Keratinocyte (primary cell): ENCODE results near the gene FAM135A. TPM values are rescaled to one million over a fixed set of nuclear protein-coding genes. Genes with fewer than 3 reads are reported as not detected.

Experiments used
- DNase-seq: peaks from one replicate; pipeline ENCODE4 v3.0.0-alpha.2; 2011; ENCODE audit warnings: low read depth, missing footprints, low spot score
- FAIRE-seq: peaks from 2 replicates; lab custom pipeline; 2011; peaks lifted over from hg19 to GRCh38; lab: Jason Lieb, UNC
- H2AFZ ChIP-seq: 2 replicates; pipeline ENCODE4 v1.6.0; 2012; ENCODE audit warnings: low read length, control low read depth, inconsistent platforms; ENCODE audit not compliant: control insufficient read depth
- H3K27ac ChIP-seq: 2 replicates; pipeline ENCODE4 v1.5.1; 2011; ENCODE audit warnings: low read length; ENCODE audit not compliant: control insufficient read depth, insufficient read depth
- H3K27me3 ChIP-seq: 3 replicates; pipeline ENCODE4 v1.6.0; 2011; ENCODE audit warnings: low read length; ENCODE audit not compliant: control insufficient read depth, insufficient read depth; ENCODE audit errors: extremely low read depth
- H3K36me3 ChIP-seq, 2 experiments: 2 replicates in 1 of 2; 3 replicates in 1 of 2; pipeline ENCODE4 v1.5.1; 2011; ENCODE audit warnings: low read length in 2 of 2, mild to moderate bottlenecking in 1 of 2; ENCODE audit not compliant: control insufficient read depth in 2 of 2, insufficient read depth in 2 of 2; ENCODE audit errors: extremely low read depth in 1 of 2
- H3K4me1 ChIP-seq: 3 replicates; pipeline ENCODE4 v1.5.1; 2011; ENCODE audit warnings: low read length; ENCODE audit not compliant: control insufficient read depth, insufficient read depth; ENCODE audit errors: extremely low read depth
- H3K4me2 ChIP-seq: 3 replicates; pipeline ENCODE4 v1.6.0; 2011; ENCODE audit warnings: low read depth, low read length; ENCODE audit not compliant: control insufficient read depth, insufficient read depth; ENCODE audit errors: extremely low read depth
- H3K4me3 ChIP-seq, 3 experiments: fragments of 200-600 bp in 1 of 3; sonication (generic) in 1 of 3; 2 replicates in 2 of 3; 3 replicates in 1 of 3; pipeline ENCODE4 v1.5.1; 2011 to 2016; ENCODE audit warnings: low read length in 3 of 3, mild to moderate bottlenecking in 3 of 3, control low read depth in 2 of 3, inconsistent platforms in 1 of 3, low read depth in 1 of 3, mixed read lengths in 1 of 3, mixed run types in 1 of 3, moderate library complexity in 1 of 3; ENCODE audit not compliant: control insufficient read depth in 2 of 3, insufficient read depth in 2 of 3; ENCODE audit errors: extremely low read depth in 1 of 3
- H3K79me2 ChIP-seq: 2 replicates; pipeline ENCODE4 v1.6.0; 2012; ENCODE audit warnings: low read length; ENCODE audit not compliant: control insufficient read depth, insufficient read depth
- H3K9ac ChIP-seq: 3 replicates; pipeline ENCODE4 v1.6.0; 2011; ENCODE audit warnings: low read length; ENCODE audit not compliant: control insufficient read depth, insufficient read depth; ENCODE audit errors: extremely low read depth
- H3K9me1 ChIP-seq: 3 replicates; pipeline ENCODE4 v1.6.0; 2011; ENCODE audit warnings: low read length; ENCODE audit not compliant: control insufficient read depth, insufficient read depth; ENCODE audit errors: extremely low read depth
- H3K9me3 ChIP-seq: 2 replicates; pipeline ENCODE4 v1.5.1; 2012; ENCODE audit warnings: low read depth, low read length; ENCODE audit not compliant: control insufficient read depth
- H4K20me1 ChIP-seq: 3 replicates; pipeline ENCODE4 v1.6.0; 2011; ENCODE audit warnings: low read length; ENCODE audit not compliant: control insufficient read depth, insufficient read depth; ENCODE audit errors: extremely low read depth
- EZH2 ChIP-seq: IDR thresholded peaks from one replicate; pipeline ENCODE4 v1.6.1; 2012; ENCODE audit warnings: inconsistent platforms, mild to moderate bottlenecking, low read length, moderate library complexity
- dilution Hi-C: fragments of 300-500 bp; cut with MboI; formaldehyde crosslinking; loops from one replicate; pipeline ENCODE4 v1.7.0; 2020; ENCODE audit warnings: low sequenced_read_pairs; ENCODE audit not compliant: extremely low pct_ligation_motif_present
- polyA plus RNA-seq, 5 experiments: library from polyadenylated mRNA; depleted of rRNA in 3 of 5; stranded (reverse) in 3 of 5; stranded (forward) in 1 of 5; unstranded in 1 of 5; fragments of >200 nt; gene quantifications; 1 replicate in 1 of 5; 2 replicates in 3 of 5; 3 replicates in 1 of 5; pipeline versions ENCODE4 v1.2.1 to v1.2.3, GENCODE V29; 2011 to 2012; ENCODE audit warnings: missing spikeins in 2 of 5, low read depth in 1 of 5, low replicate concordance in 1 of 5
- TF ChIP-seq, protein P1 (sequence below), 3 experiments: IDR thresholded peaks in 1 of 3; conservative IDR thresholded peaks in 1 of 3; optimal IDR thresholded peaks in 1 of 3; 2 replicates in 2 of 3; 3 replicates in 1 of 3; pipeline versions ENCODE3 to v1.5.1; 2011; ENCODE audit warnings: low read length in 3 of 3, mild to moderate bottlenecking in 3 of 3, moderate library complexity in 2 of 3, control low read depth in 1 of 3, inconsistent platforms in 1 of 3; ENCODE audit not compliant: insufficient read depth in 2 of 3; ENCODE audit errors: extremely low read depth in 1 of 3

The FAM135A gene
- polyA plus RNA-seq, 1 donor (not counting 4 experiments of a cell fraction or from before 2014, with no cell fraction given), result 21.3 TPM

DNA sequence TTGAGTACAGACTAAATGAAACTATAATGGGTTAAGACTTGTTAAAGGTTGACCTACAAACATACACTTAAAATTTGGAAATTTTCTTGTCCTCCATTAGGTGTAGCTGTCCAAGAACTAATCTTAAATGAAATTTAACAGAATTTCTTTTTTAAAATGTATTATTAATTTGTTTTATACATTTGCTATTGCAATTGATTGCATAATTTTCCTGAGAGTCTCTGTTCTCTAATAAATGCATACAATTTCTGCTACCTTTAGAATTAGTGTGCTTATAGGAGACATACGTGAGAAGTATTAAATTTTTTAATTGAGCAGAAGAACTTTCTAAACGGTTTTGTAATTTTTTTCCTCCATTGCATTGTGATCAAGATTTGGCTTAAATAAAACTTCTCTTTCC is 1.5 kb downstream of the FAM135A start:
- H3K4me3 ChIP-seq, result peak overlapping the region; percentile 83 to 99 (median 99)
- no peaks in the 10 kb centered on the region for H4K20me1 ChIP-seq
- TF ChIP-seq, protein P1, sequence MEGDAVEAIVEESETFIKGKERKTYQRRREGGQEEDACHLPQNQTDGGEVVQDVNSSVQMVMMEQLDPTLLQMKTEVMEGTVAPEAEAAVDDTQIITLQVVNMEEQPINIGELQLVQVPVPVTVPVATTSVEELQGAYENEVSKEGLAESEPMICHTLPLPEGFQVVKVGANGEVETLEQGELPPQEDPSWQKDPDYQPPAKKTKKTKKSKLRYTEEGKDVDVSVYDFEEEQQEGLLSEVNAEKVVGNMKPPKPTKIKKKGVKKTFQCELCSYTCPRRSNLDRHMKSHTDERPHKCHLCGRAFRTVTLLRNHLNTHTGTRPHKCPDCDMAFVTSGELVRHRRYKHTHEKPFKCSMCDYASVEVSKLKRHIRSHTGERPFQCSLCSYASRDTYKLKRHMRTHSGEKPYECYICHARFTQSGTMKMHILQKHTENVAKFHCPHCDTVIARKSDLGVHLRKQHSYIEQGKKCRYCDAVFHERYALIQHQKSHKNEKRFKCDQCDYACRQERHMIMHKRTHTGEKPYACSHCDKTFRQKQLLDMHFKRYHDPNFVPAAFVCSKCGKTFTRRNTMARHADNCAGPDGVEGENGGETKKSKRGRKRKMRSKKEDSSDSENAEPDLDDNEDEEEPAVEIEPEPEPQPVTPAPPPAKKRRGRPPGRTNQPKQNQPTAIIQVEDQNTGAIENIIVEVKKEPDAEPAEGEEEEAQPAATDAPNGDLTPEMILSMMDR (optimal IDR thresholded peaks at IDR 0.05 in 1 of 3, IDR thresholded peaks at IDR 0.05 in 1 of 3, conservative IDR thresholded peaks at IDR 0.05 in 1 of 3; ENCODE audit: extremely low read depth in 1 of 3, insufficient read depth in 2 of 3, low read length in 3 of 3), result no peak
- TF ChIP-seq EZH2, result no peak
- peaks cover 33% of the 10 kb centered on the region for H3K79me2 ChIP-seq
- peaks cover 17% of the 10 kb centered on the region for H3K4me1 ChIP-seq
- dilution Hi-C loops, result no loop called here
- peak overlapping the region; percentile 83 for H3K4me2 ChIP-seq
- no peaks in the 10 kb centered on the region for H3K9me1 ChIP-seq
- peak overlapping the region; percentile 96 for H3K9ac ChIP-seq
- no peaks in the 10 kb centered on the region for H3K9me3 ChIP-seq
- no peak overlapping the region for H2AFZ ChIP-seq
- H3K36me3 ChIP-seq, result peaks cover 4 to 6% of the 10 kb centered on the region in 2 experiments
- FAIRE-seq (no peak), DNase-seq (no peak)
- H3K27ac ChIP-seq, result peak overlapping the region; percentile 71
- no peaks in the 10 kb centered on the region for H3K27me3 ChIP-seq

DNA sequence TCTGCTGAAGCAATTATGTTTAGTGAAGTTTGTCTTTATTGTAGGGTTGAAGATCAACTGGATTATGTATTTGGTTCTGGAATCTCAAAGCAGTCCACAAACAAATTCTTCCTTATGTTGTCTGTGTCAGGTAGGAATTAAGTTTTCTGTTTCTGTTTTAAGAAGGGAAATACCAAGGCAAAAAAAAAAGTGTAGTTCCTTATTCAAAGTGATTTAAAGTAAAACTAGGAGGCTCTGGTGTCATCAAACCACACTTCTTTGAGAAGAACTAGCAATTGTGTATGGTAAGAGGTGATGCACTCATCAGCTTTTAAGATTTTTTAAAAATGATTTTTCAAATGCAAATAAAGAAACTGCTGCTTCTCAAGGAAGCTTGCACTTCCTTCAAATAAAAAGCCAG is 1.9 kb downstream of the FAM135A start:
- Histone ChIP-seq H3K36me3 (peaks cover 4 to 6% of the 10 kb centered on the region in 2 experiments), H3K4me1 (peaks cover 17% of the 10 kb centered on the region), H3K9ac (no peak overlapping the region), H2AFZ (no peak overlapping the region), H3K79me2 (peaks cover 38% of the 10 kb centered on the region), H3K9me3 (no peaks in the 10 kb centered on the region), H4K20me1 (no peaks in the 10 kb centered on the region), H3K9me1 (no peaks in the 10 kb centered on the region), H3K4me3 (peak overlapping the region in 2 of 3 experiments; percentile 12 to 83), H3K4me2 (peak overlapping the region; percentile 83), H3K27me3 (no peaks in the 10 kb centered on the region), H3K27ac (peak overlapping the region; percentile 23)
- no peak for DNase-seq
- FAIRE-seq, result no peak
- dilution Hi-C loops, result no loop called here
- no peak for TF ChIP-seq EZH2
- TF ChIP-seq, protein P1 (optimal IDR thresholded peaks at IDR 0.05 in 1 of 3, IDR thresholded peaks at IDR 0.05 in 1 of 3, conservative IDR thresholded peaks at IDR 0.05 in 1 of 3; ENCODE audit: extremely low read depth in 1 of 3, insufficient read depth in 2 of 3, low read length in 3 of 3), result no peak
